Measurements from ENCODE around the gene BNIP5. TPM values are rescaled to one million over a fixed set of nuclear protein-coding genes. Genes with fewer than 3 reads are reported as not detected.

Gene BNIP5
- total and polyA plus RNA-seq, 2 of the 13 experiments (the other 11 are each of a cell fraction or from before 2014, with no cell fraction given), result not detected

DNA sequence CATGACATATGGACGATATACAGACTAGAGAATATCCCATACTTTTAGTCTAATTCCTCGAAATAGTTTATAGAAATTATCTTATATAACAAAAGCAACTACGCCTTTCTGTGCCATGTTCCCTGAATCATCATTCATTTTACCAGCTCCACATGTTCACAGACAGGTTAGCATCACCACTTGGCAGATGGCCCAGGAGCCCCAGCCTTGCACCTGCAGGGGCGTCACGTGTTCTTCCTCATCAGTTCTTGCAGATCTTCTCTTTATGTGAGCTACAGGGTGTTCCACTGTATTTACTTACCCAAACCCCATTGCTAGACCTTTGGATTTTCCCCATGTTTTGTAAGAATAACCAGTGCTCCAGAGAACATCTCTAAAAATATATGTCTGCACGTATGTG lies 12.6 kb upstream of the BNIP5 start:
- H3K79me2 ChIP-seq (ENCODE audit: insufficient read depth, low read length), result no peaks in the 10 kb centered on the region
- H4K20me1 ChIP-seq (ENCODE audit: insufficient read depth, low read length), result no peaks in the 10 kb centered on the region
- H3K9ac ChIP-seq (ENCODE audit: insufficient read depth, low read depth, low read length), result no peak overlapping the region
- in situ Hi-C loops (cut with HindIII; ENCODE audit: extremely low pct_ligation_motif_present, low pct_unique_long_range_greater_than_20kb), result no loop called here
- no peak overlapping the region for H2AFZ ChIP-seq (ENCODE audit: low read length)
- no peak overlapping the region for H3K27ac ChIP-seq (ENCODE audit: extremely low read length, insufficient read depth, low read length)
- H3K9me3 ChIP-seq (ENCODE audit: low read length), result no peaks in the 10 kb centered on the region
- 0 out of 2 replicates have a peak, but pooled peaks cover 5% of the 10 kb centered on the region for H3K4me1 ChIP-seq (ENCODE audit: insufficient read depth, low read length)
- no peak for TF ChIP-seq DNMT3B (CRISPR knock-in tag; conservative IDR thresholded peaks at IDR 0.05)
- no peak for TF ChIP-seq PHF8 (CRISPR knock-in tag; IDR thresholded peaks at IDR 0.05)
- no peak for TF ChIP-seq MTERF4 (CRISPR knock-in tag; IDR thresholded peaks at IDR 0.05)
- TF ChIP-seq SP5 (CRISPR knock-in tag; IDR thresholded peaks at IDR 0.05; ENCODE audit: borderline replicate concordance, low read depth), result no peak
- TF ChIP-seq HMGXB4 (CRISPR knock-in tag; IDR thresholded peaks at IDR 0.05; ENCODE audit: borderline replicate concordance in 1 of 2, low read depth in 1 of 2), result no peak
- TF ChIP-seq MYC (CRISPR knock-in tag; IDR thresholded peaks at IDR 0.05; ENCODE audit: borderline replicate concordance), result no peak
- TF ChIP-seq ZNF766 (CRISPR knock-in tag; IDR thresholded peaks at IDR 0.05; ENCODE audit: borderline replicate concordance), result no peak
- WGBS (ENCODE audit: low lambda C conversion rate), result 32% methylated on average over 6 of the region's 6 CpGs
- ATAC-seq, result no peak
- H3K27me3 ChIP-seq (ENCODE audit: control insufficient read depth in 1 of 2, insufficient read depth in 2 of 2, low read length in 2 of 2), result peaks cover 0 to 9% of the 10 kb centered on the region in 2 experiments; a peak in 3 of 5 replicates
- CTCF ChIA-PET (ENCODE audit: low intra/inter-chr PET ratio, low total read pairs), result no interaction called here
- POLR2A ChIA-PET, result no interaction called here
- no TSS peak for BruUV-seq (replicated peaks)
- intact Hi-C loops (cut with micrococcal nuclease; ENCODE audit: unreplicated experiment), result no loop called here
- no peak for DNase-seq (ENCODE audit: low spot score)
- H3K36me3 ChIP-seq (replicated peaks in 1 of 2; ENCODE audit: control insufficient read depth in 1 of 2, insufficient read depth in 2 of 2, low read length in 2 of 2), result no peaks in the 10 kb centered on the region
- H3K4me2 ChIP-seq (ENCODE audit: low read depth, low read length), result no peak overlapping the region
- no peak overlapping the region for H3K4me3 ChIP-seq (replicated peaks in 1 of 3; ENCODE audit: insufficient read depth in 1 of 3, low read depth in 2 of 3, low read length in 3 of 3)
- no peak for FAIRE-seq

All from HepG2 (cell line).